ENCODE data around the gene UNC50.
"Not testable (repeated sequence)": the region's sequence is repeated elsewhere in the genome, so short reads cannot be mapped to it uniquely, and the experiment has no call there.

The UNC50 gene

GRCh38 chr2:98608962-98609604, 694 bp downstream of the UNC50 start:
- DNase-seq (ENCODE audit: low spot score) = peak; percentile 14

DNA sequence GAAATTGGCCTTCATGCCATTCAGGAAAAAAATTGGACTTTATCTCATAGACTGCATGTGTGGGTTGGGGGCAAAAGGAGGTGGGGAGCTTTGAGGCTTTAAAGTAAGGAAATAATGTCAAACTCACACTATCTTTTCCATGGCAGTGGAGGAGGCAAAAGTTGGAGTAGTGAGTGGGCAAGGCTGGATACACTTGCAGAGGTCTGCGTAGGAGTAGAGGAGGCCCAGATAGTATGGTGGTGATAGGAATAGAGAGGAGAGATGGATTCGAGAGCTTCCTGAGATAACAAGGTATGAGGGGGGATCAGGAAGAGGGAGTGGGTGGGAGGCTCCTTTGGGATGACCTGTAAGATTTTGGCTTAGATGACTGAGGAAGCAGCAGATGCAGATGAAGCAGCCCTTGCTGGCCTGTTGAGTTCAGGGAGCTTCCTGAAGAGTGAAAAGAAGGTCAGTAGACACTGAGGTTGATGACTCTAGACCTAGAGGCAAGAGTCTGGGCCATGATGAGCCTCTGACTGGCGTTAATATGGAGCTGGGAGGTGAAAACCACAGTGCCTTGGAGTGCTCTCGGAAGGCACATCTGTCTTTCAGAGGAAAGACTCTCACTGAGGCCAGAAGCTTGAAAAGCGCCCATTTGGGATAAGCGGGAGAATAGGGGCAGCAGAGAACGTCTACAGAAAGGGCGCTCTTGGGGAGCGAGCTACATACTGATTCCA, 5.8 kb downstream of the UNC50 start:
- no peak for DNase-seq (ENCODE audit: low spot score)

DNA sequence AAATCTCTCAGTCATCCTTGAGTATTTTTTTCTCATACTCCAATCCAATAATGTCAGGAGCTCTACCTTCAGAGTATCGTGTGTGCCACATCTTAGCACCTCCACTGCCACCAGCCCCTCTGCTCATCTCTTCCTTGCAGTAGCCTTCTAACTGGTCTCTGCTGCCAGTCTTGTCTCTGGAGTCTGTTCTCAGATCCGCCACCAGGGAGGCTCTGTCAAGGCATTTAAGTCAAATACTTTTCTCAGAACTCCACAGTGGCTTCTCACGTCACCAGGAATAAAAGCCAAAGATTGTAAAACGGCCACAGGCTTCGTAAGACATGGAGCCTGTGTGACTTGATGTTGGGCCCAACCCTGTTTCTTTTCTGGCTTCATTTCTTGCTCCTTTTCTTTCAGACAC, 7.1 kb downstream of the UNC50 start:
- DNase-seq (ENCODE audit: low spot score) = peak; percentile 10

DNA sequence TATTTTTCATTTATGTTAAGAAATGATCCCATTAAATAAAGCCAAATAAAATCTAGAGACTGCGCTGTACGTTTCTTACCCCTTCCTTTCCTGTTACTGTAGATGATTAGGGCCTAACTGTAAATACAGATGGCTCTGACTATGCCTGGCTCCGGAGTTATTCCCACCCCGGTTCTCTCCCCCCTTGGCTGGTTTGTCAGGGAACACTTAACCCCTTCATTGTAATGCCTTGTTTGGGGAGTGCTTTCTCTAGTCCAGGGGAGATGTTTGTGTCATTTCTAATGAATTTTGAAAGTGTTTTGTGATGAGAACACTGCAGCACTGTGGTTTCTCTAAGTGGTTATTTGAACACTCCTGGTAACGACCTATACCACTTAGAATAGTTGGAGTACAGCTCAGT, 8.8 kb downstream of the UNC50 start:
- DNase-seq (ENCODE audit: low spot score) = no peak

DNA sequence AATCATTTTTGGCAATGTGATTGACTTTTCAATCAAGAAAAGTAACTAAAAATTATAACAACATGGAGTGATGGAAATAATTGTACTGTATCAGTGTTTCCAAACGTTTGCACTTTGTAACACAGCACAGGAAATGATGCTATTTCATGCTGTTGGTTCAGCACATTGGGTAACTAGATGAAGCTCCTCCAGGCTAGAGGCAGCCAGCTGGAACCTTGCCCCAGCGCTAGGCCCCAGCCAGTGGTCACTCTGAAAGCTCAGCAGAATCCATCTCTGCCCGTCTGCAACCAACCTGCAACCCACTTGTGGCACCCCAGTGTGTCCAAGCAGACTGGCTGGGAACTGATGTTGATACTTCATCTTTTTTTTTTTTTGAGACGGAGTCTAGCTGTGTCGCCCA, 15.3 kb downstream of the UNC50 start:
- DNase-seq (ENCODE audit: low spot score) = peak; percentile 66

- DNase-seq (ENCODE audit: low spot score) = no peak
These were observed 24.0 kb downstream of the UNC50 start for GRCh38 chr2:98632351-98632750.

GRCh38 chr2:98634406-98635092, 26.2 kb downstream of the UNC50 start:
- no peak for DNase-seq (ENCODE audit: low spot score)

DNA sequence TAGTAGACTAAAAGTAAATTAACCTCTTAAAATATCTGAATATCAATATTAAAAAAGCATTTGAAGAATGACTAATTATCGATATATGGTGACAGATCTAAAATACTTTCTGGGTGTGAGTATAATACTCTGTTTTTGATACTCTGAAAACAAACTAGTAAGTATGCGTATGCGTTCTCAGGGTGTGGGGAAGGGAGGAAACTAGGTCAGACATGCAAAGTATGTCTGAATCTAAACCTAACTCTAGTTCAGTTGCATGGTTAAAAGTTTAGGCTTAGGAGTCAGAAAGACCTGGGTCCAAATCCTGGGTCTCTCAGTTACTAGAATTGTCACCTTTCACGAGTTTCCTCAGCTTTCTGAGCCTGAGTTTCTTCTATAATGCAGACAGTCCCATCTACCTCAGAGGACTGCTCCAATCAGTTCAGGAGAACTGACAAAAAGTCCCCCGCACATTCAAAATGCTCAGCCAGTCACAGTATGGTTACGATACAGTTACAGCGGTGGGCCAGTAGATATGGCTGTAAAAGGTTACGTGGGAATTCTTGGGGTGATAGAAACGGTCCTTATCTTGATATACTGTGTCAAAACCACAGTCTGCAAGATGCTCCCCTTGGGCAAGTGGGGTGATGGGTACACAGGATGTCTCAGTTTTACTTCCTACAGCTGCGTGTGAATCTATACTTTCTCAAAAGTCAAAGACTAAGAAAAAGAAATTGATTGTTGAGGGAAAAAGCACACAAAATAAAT, 29.2 kb downstream of the UNC50 start:
- DNase-seq (ENCODE audit: low spot score) = no peak

GRCh38 chr2:98643496-98644100, 35.2 kb downstream of the UNC50 start:
- DNase-seq (ENCODE audit: low spot score) = no peak

DNA sequence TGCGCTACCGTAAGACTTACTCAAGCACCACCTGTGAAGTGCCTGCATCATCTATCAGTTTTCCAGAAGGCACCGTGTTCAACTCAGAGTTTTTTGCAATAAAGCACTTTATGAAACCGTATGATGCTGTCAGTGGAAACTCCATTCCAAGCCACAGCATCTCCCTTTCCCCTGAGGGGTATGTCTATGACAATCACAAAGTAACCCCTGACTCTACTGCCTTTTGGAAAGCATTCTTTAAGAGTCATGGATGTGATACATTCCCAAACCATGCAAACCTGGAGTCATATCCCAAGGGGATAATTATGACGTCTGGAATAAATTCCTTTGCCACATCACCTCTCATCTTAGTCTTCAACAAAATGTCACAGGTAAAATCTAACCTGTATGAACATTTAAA, 39.2 kb downstream of the UNC50 start:
- no peak for DNase-seq (ENCODE audit: low spot score)

GRCh38 chr2:98648451-98648850, 40.1 kb downstream of the UNC50 start:
- DNase-seq (ENCODE audit: low spot score) = no peak

GRCh38 chr2:98649135-98649991, 41.0 kb downstream of the UNC50 start:
- peak; percentile 87 for DNase-seq (ENCODE audit: low spot score)

GRCh38 chr2:98649992-98650375, 41.6 kb downstream of the UNC50 start:
- DNase-seq (ENCODE audit: low spot score) = no peak

DNA sequence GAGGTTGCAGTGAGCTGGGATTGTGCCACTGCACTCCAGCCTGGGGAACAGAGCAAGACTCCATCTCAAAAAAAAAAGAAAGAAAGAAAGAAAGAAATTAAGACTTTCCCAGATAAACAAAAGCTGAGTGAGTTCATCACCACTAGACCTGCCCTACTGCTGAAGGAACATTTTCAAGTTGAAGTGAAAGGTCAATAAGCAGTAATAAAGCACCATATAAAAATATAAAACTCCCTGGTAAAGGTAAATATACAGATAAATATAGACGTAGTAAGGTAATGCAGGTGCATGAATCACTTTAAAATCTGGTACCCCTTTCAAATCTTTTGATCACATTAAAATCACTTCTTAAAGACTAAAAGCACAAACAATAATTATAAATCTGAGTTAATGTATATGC, 42.6 kb downstream of the UNC50 start:
- no peak for DNase-seq (ENCODE audit: low spot score)

GRCh38 chr2:98654699-98655495, 46.5 kb downstream of the UNC50 start:
- no peak for DNase-seq (ENCODE audit: low spot score)

DNA sequence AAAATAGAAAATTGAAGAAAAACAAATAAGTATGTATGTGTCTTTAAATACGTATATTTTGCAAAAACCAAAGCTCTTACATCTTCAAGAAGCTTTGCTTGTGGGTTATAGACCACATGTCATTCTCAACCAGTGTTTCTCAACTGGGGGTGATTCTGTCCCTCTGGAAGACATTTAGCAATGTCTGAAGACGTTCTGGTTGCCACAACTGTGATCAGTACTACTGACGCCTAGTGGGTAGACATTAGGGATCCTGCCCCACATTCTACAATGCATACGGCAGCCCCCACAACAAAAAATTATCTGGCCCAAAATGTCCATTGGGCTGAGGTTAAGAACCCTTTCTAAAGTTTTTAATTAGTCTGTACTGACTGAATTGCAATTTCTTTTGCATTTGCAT, 48.4 kb downstream of the UNC50 start:
- DNase-seq (ENCODE audit: low spot score) = no peak

DNA sequence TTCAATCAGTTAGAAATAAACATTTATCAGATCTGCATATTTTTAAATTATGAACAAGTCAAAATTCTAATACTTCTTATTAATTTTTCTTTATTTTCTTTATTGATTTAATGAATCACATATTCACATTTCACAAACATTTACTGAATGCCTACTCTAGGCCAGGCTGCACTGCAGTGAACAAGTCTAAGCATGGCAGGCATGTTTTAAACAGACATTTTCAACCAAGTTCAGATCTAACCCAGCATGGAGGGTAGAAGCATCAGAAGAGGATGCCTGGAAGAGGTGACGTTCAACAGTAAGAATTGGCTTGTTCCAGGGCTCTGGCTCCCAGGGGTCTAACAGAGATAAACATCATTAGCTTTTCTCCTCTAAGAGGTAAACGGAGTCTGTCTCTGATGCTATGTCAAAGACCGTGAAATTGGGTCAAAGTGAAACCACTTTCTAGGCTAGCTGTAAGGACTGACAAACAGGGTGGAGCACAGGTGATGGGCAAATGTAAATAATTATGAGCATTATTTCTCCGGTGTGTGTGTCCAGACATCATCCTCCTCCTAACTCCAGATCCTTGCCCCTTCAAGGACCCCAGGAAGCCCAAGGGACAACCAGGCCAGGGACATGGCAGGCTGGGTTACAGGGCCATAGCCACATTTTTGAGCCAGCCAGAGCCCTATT, 50.6 kb downstream of the UNC50 start:
- DNase-seq (ENCODE audit: low spot score) = no peak

DNA sequence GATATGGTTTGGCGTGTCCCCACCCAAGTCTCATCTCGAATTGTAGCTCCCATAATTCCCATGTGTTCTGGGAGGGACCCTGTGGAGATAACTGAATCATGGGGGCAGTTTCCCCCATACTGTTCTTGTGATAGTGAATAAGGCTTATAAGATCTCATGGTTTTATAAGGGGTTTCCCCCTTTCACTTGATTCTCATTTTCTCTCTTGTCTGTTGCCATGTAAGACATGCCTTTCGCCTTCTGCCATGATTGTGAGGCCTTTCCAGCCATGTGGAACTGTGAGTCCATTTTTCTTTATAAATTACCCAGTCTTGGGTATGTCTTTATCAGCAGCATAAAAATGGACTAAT, 51.1 kb downstream of the UNC50 start:
- not testable (repeated sequence) for DNase-seq (ENCODE audit: low spot score)

DNA sequence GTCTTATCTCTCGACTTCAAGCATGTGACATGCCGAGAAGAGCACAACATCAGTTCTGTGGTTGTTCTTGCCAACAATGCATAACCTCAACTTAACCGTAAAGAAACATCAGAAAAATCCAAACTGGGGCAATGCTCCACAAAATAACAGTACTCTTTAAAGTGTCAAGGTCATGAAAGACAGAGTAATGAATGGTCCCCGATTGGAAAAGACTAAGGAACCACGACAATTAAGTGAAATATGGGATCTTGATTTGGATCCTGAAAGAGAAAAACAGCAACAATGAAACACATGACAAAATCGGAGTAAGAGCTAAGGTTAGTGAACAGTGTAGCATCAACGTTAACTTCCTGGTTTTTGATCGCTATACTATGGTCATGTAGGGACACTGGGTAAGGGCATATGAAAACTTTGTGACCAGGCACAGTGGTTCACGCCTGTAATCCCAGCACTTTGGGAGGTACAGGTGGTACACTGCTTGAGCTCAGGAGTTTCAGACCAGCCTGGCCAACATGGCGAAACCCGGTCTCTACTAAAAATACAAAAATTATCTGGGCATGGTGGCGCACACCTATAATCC, 55.2 kb downstream of the UNC50 start:
- DNase-seq (ENCODE audit: low spot score) = no peak

DNA sequence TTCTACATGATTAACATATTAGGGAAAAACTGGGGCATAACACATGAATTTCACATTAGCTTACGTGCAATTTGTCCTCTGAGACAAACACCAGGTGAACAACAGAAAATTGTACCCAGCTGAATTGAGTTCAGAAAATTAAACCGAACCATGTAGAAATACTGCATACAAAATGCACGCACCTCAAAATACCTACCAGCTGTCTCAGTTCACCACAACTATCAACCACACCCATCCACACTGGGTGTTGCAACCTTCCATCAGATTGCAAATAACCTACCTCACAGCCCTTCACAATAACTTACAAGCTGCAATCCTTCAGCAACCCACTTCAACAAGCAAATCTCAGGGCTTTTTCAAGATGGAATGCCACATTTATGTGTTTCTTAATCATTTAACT, 55.9 kb downstream of the UNC50 start:
- DNase-seq (ENCODE audit: low spot score) = no peak

Data from cerebellar cortex (tissue), 1 donor.